H1 (cell line): ENCODE measurements around the gene MAF. TPM values are rescaled to one million over a fixed set of nuclear protein-coding genes. Genes with fewer than 3 reads are reported as not detected.

ENCODE experiments used
- CTCF ChIA-PET: fragments of 300-600 bp; sonication (Branson Sonifier 250); formaldehyde crosslinking; loops from one replicate; lab custom pipeline; 2021; ENCODE audit not compliant: partially characterized antibody; lab: Charles Lee
- POLR2A ChIA-PET: fragments of 300-600 bp; sonication (Branson Sonifier 250); formaldehyde crosslinking; loops from one replicate; lab custom pipeline; 2021; ENCODE audit warnings: inconsistent platforms; ENCODE audit not compliant: partially characterized antibody; lab: Charles Lee
- DNase-seq, 2 experiments: peaks; one replicate each; pipeline versions ENCODE4 v3.0.0 to v3.0.0-alpha.2; 2010 to 2022; ENCODE audit warnings: low spot score in 2 of 2, low read depth in 1 of 2, mixed read lengths in 1 of 2
- FAIRE-seq: peaks from 2 replicates; lab custom pipeline; 2011; peaks lifted over from hg19 to GRCh38; lab: Jason Lieb, UNC
- H2AFZ ChIP-seq: 2 replicates; pipeline ENCODE4 v1.8.1; 2012; ENCODE audit warnings: low read length, inconsistent platforms
- H2AK5ac ChIP-seq: 2 replicates; pipeline ENCODE4 v1.6.1; 2013; ENCODE audit warnings: low read depth, low read length
- H2BK120ac ChIP-seq: replicated peaks from 2 replicates; pipeline ENCODE3; 2013; ENCODE audit warnings: low read depth, low read length, inconsistent platforms
- H2BK12ac ChIP-seq: 2 replicates; pipeline ENCODE4 v1.6.1; 2013; ENCODE audit warnings: low read depth, low read length
- H2BK15ac ChIP-seq: 2 replicates; pipeline ENCODE4 v1.6.1; 2013; ENCODE audit warnings: low read length
- H2BK20ac ChIP-seq: 2 replicates; pipeline ENCODE4 v1.6.1; 2013; ENCODE audit warnings: low read length
- H2BK5ac ChIP-seq: 2 replicates; pipeline ENCODE4 v1.6.1; 2013; ENCODE audit warnings: low read depth, low read length
- H3K14ac ChIP-seq: 2 replicates; pipeline ENCODE4 v1.6.1; 2013; ENCODE audit warnings: inconsistent platforms; ENCODE audit not compliant: insufficient read length
- H3K18ac ChIP-seq: 2 replicates; pipeline ENCODE4 v1.6.1; 2013; ENCODE audit warnings: low read length; ENCODE audit errors: extremely low read depth
- H3K23ac ChIP-seq: 2 replicates; pipeline ENCODE4 v1.6.1; 2013; ENCODE audit warnings: inconsistent platforms; ENCODE audit not compliant: insufficient read length
- H3K23me2 ChIP-seq: 2 replicates; pipeline ENCODE4 v1.6.1; 2013; ENCODE audit warnings: low read depth, low read length
- H3K27ac ChIP-seq: 2 replicates; pipeline ENCODE4 v1.6.1; 2011; ENCODE audit warnings: low read depth, low read length, inconsistent platforms
- H3K27me3 ChIP-seq, 4 experiments: replicated peaks in 1 of 4; 1 replicate in 1 of 4; 2 replicates in 3 of 4; pipeline versions ENCODE4 v1.6.1 to v1.8.1; 2011 to 2013; ENCODE audit warnings: low read length in 3 of 4, mild to moderate bottlenecking in 3 of 4, inconsistent platforms in 2 of 4, mixed read lengths in 2 of 4, moderate library complexity in 1 of 4; ENCODE audit not compliant: control insufficient read depth in 3 of 4, insufficient read depth in 3 of 4; ENCODE audit errors: extremely low read depth in 1 of 4
- H3K36me3 ChIP-seq, 4 experiments: 2 replicates each; pipeline versions ENCODE4 v1.6.1 to v1.8.1; 2011 to 2013; ENCODE audit warnings: mild to moderate bottlenecking in 4 of 4, low read length in 3 of 4, moderate library complexity in 2 of 4, control low read depth in 1 of 4, inconsistent platforms in 1 of 4; ENCODE audit not compliant: insufficient read depth in 4 of 4, control insufficient read depth in 2 of 4
- H3K4ac ChIP-seq: replicated peaks from 2 replicates; pipeline ENCODE3; 2013; ENCODE audit warnings: low read length, low read depth, mixed read lengths, inconsistent platforms; ENCODE audit not compliant: insufficient read length
- H3K4me1 ChIP-seq, 4 experiments: replicated peaks in 1 of 4; 1 replicate in 1 of 4; 2 replicates in 3 of 4; pipeline versions ENCODE4 v1.6.1 to v1.8.1; 2011 to 2013; ENCODE audit warnings: low read length in 3 of 4, inconsistent platforms in 2 of 4, mixed read lengths in 1 of 4; ENCODE audit not compliant: insufficient read depth in 4 of 4, control insufficient read depth in 3 of 4
- H3K4me2 ChIP-seq, 2 experiments: 2 replicates each; pipeline versions ENCODE4 v1.6.1 to v1.8.1; 2011 to 2013; ENCODE audit warnings: low read depth in 2 of 2, low read length in 2 of 2, control low read depth in 1 of 2, inconsistent platforms in 1 of 2, mild to moderate bottlenecking in 1 of 2; ENCODE audit not compliant: insufficient read depth in 1 of 2
- H3K4me3 ChIP-seq, 4 experiments: fragments of 200-600, 300-600 bp in 1 of 4; sonication (generic), shearing (Covaris generic), sonication (Bioruptor Twin) in 1 of 4; 2 replicates each; pipeline versions ENCODE4 v1.5.1 to v1.8.1; 2011 to 2016; ENCODE audit warnings: low read length in 4 of 4, low read depth in 3 of 4, control low read depth in 2 of 4, inconsistent platforms in 2 of 4, mild to moderate bottlenecking in 2 of 4, mixed read lengths in 1 of 4, moderate library complexity in 1 of 4; ENCODE audit not compliant: insufficient read depth in 2 of 4; ENCODE audit errors: extremely low read depth in 1 of 4
- H3K56ac ChIP-seq: replicated peaks from 2 replicates; pipeline ENCODE3; 2013; ENCODE audit warnings: low read depth, mild to moderate bottlenecking, mixed read lengths, low read length, inconsistent platforms; ENCODE audit not compliant: insufficient read length
- H3K79me1 ChIP-seq: 2 replicates; pipeline ENCODE4 v1.6.1; 2013; ENCODE audit warnings: low read depth, low read length, control low read depth
- H3K79me2 ChIP-seq, 2 experiments: 2 replicates each; pipeline versions ENCODE4 v1.6.1 to v1.8.1; 2012 to 2013; ENCODE audit warnings: low read length in 2 of 2, mild to moderate bottlenecking in 2 of 2, inconsistent platforms in 1 of 2; ENCODE audit not compliant: insufficient read depth in 2 of 2, control insufficient read depth in 1 of 2
- H3K9ac ChIP-seq, 4 experiments: replicated peaks in 1 of 4; 1 replicate in 1 of 4; 2 replicates in 3 of 4; pipeline versions ENCODE4 v1.6.1 to v1.8.1; 2011 to 2013; ENCODE audit warnings: low read depth in 3 of 4, low read length in 3 of 4, control low read depth in 2 of 4, mild to moderate bottlenecking in 2 of 4, moderate library complexity in 2 of 4, inconsistent platforms in 1 of 4; ENCODE audit errors: extremely low read depth in 1 of 4
- H3K9me3 ChIP-seq, 2 experiments: 2 replicates each; pipeline versions ENCODE4 v1.6.1 to v1.8.1; 2012 to 2013; ENCODE audit warnings: mild to moderate bottlenecking in 2 of 2, moderate library complexity in 2 of 2, control low read depth in 1 of 2, inconsistent platforms in 1 of 2, low read depth in 1 of 2, low read length in 1 of 2, mixed read lengths in 1 of 2; ENCODE audit not compliant: insufficient read depth in 2 of 2
- H4K20me1 ChIP-seq, 2 experiments: replicated peaks in 1 of 2; 2 replicates each; pipeline versions ENCODE3 to v1.8.1; 2011 to 2013; ENCODE audit warnings: inconsistent platforms in 2 of 2, low read length in 2 of 2, mild to moderate bottlenecking in 1 of 2; ENCODE audit not compliant: insufficient read depth in 2 of 2, control insufficient read depth in 1 of 2
- H4K5ac ChIP-seq: 2 replicates; pipeline ENCODE4 v1.6.1; 2013; ENCODE audit warnings: low read length, low read depth, mixed read lengths, inconsistent platforms; ENCODE audit not compliant: insufficient read length
- H4K8ac ChIP-seq: 2 replicates; pipeline ENCODE4 v1.8.0; 2013; ENCODE audit warnings: mild to moderate bottlenecking, moderate library complexity, low read length, inconsistent platforms; ENCODE audit not compliant: insufficient read depth; ENCODE audit errors: extremely low read depth
- H4K91ac ChIP-seq: replicated peaks from 2 replicates; pipeline ENCODE3; 2013; ENCODE audit warnings: low read length, mixed read lengths, inconsistent platforms; ENCODE audit not compliant: insufficient read length
- POLR2AphosphoS5 ChIP-seq: IDR thresholded peaks from 2 replicates; pipeline ENCODE4 v1.6.1; 2011; ENCODE audit warnings: low read depth, low read length
- USF2 ChIP-seq: IDR thresholded peaks from 2 replicates; pipeline ENCODE4 v1.6.1; 2011; ENCODE audit warnings: low read length, improper control_type of control experiment
- WGBS, 2 experiments: shearing (Covaris generic) in 1 of 2; methylation state at CpG; one replicate each; pipeline versions ENCODE4 v1.1.6 to v1.1.7; 2013 to 2015; ENCODE audit warnings: low lambda C conversion rate in 2 of 2, mixed read lengths in 2 of 2, inconsistent platforms in 1 of 2, low coverage in 1 of 2, missing lambda C conversion rate in 1 of 2; ENCODE audit not compliant: insufficient replicate concordance in 2 of 2, insufficient coverage in 1 of 2, insufficient read length in 1 of 2; ENCODE audit errors: extremely low coverage in 1 of 2, missing lambda C conversion rate in 1 of 2; 5-methylcytosine and 5-hydroxymethylcytosine counted together
- polyA plus RNA-seq, 7 experiments: library from polyadenylated mRNA; depleted of rRNA in 3 of 7; stranded (reverse) in 5 of 7; unstranded in 2 of 7; fragments of >200 nt in 5 of 7; fragments of 200-250 nt in 2 of 7; gene quantifications; 1 replicate in 5 of 7; 2 replicates in 1 of 7; 4 replicates in 1 of 7; pipeline versions ENCODE4 v1.2.1 to v1.2.3, GENCODE V29; 2011 to 2013; ENCODE audit warnings: missing spikeins in 2 of 7, mixed read lengths in 2 of 7
- total RNA-seq: library from RNA; stranded (reverse); fragmentation: NEBNext Ultra II Directional; extraction: Animal tissue kit (Norgen Biotek cat#: 25700); gene quantifications from 2 replicates; pipeline ENCODE4 v1.2.1, GENCODE V29; 2021

Gene MAF
- total and polyA plus RNA-seq, 2 of the 8 experiments (the other 6 are each of a cell fraction or from before 2014, with no cell fraction given): 1.3 to 2.7 TPM

- Histone ChIP-seq H2AK5ac (no peak overlapping the region), H4K20me1 (no peaks in the 10 kb centered on the region)
- TF ChIP-seq USF2 (no peak), POLR2AphosphoS5 (no peak)
Observed at GRCh38 chr16:79618041-79618691, 17.6 kb upstream of the MAF start.

More at GRCh38 chr16:79618041-79618691, 17.6 kb upstream of the MAF start:
- Histone ChIP-seq H3K27ac (no peak overlapping the region), H3K79me1 (no peaks in the 10 kb centered on the region), H2AFZ (no peak overlapping the region), H3K9me3 (no peaks in the 10 kb centered on the region), H2BK5ac (no peak overlapping the region), H3K36me3 (no peaks in the 10 kb centered on the region), H2BK20ac (no peak overlapping the region), H3K4ac (no peak overlapping the region), H4K8ac (no peak overlapping the region), H3K14ac (no peak overlapping the region), H3K18ac (no peak overlapping the region), H3K79me2 (no peaks in the 10 kb centered on the region), H4K91ac (no peak overlapping the region), H2BK12ac (no peak overlapping the region), H3K56ac (no peak overlapping the region), H3K4me2 (no peak overlapping the region), H3K23ac (no peak overlapping the region), H3K27me3 (no peaks in the 10 kb centered on the region), H2BK120ac (no peak overlapping the region), H3K4me3 (no peak overlapping the region), H3K23me2 (no peaks in the 10 kb centered on the region), H3K9ac (no peak overlapping the region), H2BK15ac (no peak overlapping the region), H3K4me1 (no peaks in the 10 kb centered on the region), H4K5ac (no peak overlapping the region)
- FAIRE-seq (no peak), DNase-seq (no peak)
- 97% methylated on average over 5 of the region's 5 CpGs; no CpG with 5 or more reads in 1 of the 2 experiments for WGBS, 2 experiments
- ChIA-PET POLR2A (no interaction called here), CTCF (no interaction called here)
